ENCODE measurements around the gene SLC27A5.

DNA sequence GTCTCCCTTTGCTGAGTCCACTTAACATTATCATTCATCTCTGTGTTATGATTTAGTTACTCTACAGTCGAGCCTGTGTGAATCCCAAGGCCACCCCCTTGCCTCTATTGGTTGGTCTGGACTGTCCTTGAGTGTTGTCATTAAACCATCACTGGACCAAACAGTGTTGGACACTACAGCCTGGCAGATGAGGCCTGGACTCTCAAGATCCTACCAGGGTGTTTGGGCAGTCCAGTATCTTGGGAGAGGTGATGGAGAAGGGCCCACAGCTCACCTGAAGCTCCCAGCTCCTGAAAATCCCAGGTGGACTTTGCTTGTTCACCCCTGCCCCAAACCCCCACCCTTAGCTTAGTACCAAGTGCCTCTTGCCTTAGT lies 39.3 kb upstream of the SLC27A5 start:
- no peak for TF ChIP-seq CTCF (IDR thresholded peaks at IDR 0.05; ENCODE audit: borderline replicate concordance, extremely low read depth, low read length, poor library complexity, severe bottlenecking)
- TF ChIP-seq EZH2 (IDR thresholded peaks at IDR 0.05; ENCODE audit: borderline replicate concordance, low read depth, low read length, severe bottlenecking), result no peak

Measured in DND-41 (cell line).